ENCODE results near the gene TFDP3.

The TFDP3 gene, protein sequence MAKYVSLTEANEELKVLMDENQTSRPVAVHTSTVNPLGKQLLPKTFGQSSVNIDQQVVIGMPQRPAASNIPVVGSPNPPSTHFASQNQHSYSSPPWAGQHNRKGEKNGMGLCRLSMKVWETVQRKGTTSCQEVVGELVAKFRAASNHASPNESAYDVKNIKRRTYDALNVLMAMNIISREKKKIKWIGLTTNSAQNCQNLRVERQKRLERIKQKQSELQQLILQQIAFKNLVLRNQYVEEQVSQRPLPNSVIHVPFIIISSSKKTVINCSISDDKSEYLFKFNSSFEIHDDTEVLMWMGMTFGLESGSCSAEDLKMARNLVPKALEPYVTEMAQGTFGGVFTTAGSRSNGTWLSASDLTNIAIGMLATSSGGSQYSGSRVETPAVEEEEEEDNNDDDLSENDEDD

DNA sequence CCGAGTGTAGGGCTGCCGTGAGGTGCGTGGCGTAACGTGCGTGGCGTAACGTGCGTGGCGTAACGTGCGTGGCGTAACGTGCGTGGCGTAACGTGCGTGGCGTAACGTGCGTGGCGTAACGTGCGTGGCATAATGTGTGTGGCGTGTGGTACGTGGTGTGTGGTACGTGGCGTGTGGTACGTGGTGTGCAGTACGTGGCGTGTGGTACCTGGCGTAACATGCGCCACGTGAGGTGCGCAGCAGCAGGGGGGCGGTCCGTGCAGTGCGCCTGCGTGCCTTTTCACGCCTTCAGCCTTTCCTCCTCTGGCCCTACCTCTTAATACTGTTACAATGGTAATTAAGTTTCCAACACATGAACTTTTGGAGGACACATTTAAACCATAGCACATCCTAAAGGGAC is at the start of gene TFDP3:
TSS of gene TFDP3 (minus strand) at position 26 of the 400 bp plus-strand sequence. CDS start 95 bp downstream, outside the sequence.
- no peak for DNase-seq (ENCODE audit: low read depth in 2 of 2)

DNA sequence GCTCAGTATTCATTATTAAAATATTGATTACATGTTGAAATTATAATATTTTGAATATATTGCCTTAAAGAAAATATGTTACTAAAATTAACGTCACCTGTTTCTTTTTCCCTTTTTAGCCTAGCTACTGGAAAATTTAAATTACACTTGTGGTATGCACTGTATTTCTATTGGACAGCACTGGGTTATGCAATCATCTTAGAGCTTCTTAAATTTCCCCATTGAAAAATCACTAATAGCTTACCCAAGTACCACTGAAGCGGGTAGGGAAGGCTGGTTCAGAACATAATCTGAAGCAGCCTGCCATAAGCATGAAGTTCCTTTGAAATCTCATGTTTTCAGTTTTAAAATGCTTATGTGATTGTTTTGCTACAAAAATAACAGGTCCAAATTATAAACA is 49.5 kb upstream of the TFDP3 start:
- no peak for DNase-seq (ENCODE audit: low read depth in 2 of 2)

DNA sequence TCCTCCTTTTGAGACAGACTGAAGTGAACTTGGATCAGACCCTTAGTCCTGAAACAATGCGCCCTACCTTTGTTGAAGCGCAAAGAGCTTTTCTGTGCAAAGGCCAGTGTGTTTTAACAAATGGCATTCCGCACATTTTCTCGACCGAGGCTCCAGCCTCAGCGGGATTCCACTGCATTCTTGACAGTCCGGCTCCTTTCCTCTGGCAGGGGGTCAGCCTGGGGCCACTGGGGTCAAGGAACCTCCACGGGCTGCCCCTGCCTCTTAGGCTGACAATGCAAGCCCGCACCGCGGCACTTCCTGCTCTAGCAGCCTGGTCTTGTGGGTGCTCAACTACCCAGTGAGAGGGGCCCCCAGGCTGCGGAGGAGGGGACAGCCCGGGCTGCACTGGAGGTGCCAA is 47.2 kb upstream of the TFDP3 start:
- no peak for DNase-seq (ENCODE audit: low read depth in 2 of 2)

DNA sequence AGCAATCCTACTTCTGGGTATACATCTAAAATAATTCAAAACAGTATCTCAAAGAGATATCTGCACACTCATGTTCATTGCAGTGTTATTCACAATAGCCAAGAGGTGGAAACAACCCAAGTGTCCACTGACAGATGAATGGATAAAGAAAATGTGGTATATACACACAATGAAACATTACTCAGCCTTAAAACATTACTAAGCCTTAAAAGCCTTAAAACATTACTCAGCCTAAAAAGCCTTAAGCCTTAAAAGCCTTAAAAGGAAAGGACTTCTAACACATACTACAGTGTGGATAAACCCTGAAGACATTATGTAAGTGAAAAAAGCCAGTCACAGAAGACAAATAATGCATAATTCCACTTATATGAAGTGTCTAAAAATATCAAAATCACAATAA is 40.3 kb upstream of the TFDP3 start:
- no peak for DNase-seq (ENCODE audit: low read depth in 2 of 2)

DNA sequence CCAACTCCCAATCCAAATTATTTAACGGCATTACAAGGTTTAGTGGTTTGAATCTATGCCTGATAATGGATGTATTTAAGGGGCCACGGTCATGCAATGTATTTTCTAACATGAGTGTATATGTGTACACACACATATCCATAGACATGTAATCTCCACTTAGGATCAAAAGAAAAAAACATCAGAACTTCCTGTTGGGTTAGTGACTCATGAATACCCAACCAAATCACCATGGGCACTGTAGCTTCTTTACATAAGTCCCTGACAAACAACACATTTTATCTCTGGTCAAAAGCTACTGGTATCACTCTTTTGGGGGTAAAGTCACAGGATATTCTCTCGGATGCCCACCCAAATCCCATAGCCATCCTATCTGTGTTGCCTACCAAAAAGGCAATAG is 36.5 kb upstream of the TFDP3 start:
- DNase-seq (ENCODE audit: low read depth in 2 of 2), result no peak

DNA sequence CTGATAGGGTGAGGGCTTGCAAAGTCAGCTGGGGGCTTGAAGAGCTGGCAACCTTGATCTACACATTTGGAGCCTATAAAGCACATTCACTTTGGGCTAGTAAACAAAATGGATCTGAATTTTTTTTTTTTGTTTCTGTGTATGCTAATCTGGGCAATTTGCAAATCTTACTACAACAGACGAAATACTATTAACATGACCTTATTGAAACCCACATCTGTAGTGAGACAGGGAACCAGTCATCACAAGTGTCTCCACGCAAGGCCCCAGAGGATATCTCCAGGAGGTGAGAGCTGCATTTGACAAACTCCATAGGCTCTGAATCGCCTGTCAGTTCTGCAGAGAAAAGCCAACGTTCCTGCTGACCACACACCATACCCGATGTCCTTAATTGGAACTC is 33.0 kb upstream of the TFDP3 start:
- no peak for DNase-seq (ENCODE audit: low read depth in 2 of 2)

DNA sequence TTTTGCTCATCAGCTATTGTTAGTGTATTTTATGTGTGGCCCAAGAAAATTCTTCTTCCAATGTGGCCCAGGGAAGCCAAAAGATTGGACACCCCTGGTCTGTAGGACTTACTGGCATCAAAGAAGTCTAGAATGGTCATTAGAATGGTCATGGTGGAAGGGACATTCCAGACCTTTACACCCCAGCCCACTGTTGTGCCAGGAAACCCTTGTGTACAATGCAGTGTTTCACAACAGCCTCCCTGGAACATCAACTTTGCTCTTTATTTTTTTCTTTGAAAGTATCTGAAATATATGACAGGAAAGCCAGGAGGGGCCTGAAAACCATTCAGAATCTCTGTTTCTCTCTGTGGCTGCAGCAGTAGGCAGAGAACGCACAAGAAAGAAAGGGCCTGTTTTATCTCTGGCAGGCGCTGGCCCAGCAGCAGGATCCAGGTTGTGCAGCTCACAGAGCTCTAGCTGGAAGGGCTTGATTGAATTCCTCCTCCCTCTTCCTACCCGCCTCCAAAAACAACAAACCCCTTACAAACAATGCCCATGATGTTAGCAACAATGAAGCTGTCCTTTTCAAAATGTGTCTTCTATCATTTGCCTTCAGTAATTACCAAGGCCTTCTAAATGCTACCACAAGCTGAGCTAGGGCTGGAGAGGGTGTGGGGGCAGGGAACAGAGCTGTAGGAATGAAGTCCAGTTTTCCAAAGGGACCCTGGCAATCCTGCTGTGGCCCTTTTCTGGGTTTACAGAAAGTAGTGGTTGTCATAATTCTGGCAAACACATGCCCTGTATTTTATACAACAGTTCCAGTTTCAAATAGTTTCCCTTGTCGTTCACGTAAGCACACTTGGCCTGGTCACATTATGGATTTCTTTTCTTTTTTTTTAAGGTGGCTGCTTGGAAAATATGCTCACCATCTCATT is 32.3 kb upstream of the TFDP3 start:
- no peak for DNase-seq (ENCODE audit: low read depth in 2 of 2)

DNA sequence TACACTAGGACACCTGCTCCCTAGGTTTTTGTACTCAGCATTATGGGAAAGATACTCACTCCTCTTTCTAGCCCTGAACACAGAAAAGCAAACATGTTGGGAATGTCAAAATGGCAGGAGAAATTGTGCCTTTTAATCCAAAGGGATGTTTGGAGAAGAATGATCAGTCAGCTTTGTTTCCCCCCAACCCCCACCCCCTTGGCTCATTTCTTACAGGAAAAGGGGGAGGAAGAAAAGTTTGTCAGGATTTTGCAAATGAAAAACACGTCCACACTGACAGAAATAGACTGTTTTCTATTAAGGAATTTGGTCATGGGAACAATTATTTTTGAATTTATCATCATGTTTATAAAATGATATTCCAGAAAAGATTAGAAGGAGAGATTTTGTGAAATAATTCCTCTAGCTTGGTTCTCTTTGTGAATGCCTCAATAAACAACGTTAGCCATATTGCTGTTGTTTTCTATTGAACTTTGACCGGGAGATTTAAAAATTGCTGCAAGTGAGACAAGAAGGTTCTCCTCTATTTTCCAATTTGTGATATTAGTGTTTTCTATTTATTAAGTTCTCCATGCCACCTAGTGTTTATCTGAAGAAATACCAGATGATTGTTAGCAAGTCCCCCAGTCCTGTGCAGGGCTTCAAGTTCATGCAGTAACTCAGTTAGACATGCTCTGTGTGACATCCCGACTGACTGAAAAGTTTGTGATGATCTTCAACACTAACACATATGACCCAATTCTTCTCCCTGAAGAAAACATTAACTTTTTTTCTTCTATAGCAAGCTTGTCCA is 31.3 kb upstream of the TFDP3 start:
- DNase-seq (ENCODE audit: low read depth in 2 of 2), result no peak

DNA sequence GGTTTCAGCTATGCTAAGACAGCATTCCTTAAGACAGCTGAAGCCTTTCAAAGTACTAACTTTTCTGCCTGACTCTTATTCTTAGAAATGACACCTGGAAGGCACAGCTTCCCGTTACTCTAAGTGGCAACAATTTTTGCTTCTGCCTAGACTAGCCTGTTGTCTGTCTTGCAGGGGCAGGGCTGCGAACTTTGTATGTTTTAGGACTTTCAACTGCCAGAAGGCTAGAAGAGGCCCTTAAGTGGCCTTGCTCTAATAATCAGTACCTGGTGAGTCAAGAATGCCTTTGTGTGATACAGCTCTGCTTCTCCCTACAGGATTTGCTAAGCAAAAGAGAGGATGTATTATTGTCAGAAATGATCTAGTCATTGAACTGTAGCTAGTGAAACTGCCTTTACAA is 30.0 kb upstream of the TFDP3 start:
- DNase-seq (ENCODE audit: low read depth in 2 of 2), result no peak

DNA sequence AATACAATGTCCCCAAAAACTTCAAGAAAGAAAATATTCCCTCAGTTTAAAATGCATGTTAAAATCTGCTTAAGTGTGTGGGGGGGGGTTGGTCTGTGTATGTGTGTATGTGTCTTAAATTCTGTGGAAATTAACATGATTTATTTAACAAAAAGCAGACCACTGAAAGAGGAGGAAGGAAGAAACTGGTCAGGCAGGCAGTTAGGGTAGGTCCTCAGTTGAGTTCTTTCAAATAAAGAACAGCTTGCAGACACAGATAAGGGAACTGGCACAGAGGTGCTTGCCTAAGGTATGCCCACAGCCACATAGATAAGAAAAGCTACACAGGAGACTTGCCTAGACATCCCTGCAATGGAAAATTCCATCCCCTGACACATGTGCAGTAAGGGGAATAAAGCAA is 28.8 kb upstream of the TFDP3 start:
- DNase-seq (ENCODE audit: low read depth in 2 of 2), result no peak

DNA sequence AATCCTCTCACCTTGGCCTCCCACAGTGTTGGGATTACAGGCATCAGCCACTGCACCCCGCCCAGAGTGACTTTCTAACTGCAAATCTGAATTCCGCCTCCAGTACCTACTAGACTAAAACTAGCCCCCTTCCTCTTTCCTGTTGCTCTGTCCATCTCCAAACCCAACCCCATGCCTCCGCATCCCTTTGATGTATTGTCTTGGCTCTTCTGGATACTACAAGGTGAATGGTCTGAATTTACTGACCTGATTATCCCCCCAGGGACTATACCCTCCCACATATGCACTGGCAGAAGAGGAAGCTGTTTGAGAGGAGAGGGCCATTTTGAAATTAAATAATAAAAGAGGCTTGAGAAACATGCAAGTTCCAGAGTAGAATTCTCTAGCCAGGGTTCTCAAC is 17.7 kb upstream of the TFDP3 start:
- DNase-seq (ENCODE audit: low read depth in 2 of 2), result no peak

DNA sequence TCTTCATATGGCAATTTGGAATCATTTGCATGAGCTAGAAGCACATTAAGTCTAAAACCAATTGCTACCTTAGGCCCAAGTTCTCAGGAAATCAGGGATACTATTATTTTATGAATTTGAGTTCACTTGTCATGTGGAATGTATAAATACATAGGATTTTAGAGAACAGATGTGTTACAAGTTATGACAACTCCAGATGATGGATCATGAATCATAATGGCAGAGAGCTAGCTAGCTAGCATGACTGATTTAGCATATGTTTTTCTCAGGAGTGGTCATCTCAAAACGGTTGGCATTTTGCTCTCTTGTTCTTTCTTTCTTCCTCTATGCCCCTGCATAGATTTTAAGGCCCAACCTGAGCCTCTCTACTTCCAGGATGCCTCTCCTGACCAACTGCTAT is 14.2 kb upstream of the TFDP3 start:
- DNase-seq (ENCODE audit: low read depth in 2 of 2), result no peak

DNA sequence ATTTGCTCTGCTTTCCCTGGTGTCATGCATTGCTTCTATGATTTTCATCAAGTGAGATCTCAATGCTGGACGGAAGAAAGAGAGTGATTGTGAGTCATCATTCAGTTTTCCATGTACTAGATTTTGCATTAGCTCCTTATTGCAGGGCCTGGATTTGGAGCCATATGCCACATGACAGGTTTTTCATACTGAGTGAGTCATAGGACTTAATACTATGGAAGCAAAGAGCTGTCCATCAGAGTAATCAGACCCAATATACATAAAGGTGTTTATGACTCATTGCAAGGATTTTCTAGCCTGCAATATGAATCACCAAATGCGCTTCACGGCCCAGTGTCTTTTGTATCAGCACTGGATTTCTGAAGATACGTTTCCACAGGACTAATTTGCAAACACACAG is 11.2 kb upstream of the TFDP3 start:
- no peak for DNase-seq (ENCODE audit: low read depth in 2 of 2)

DNA sequence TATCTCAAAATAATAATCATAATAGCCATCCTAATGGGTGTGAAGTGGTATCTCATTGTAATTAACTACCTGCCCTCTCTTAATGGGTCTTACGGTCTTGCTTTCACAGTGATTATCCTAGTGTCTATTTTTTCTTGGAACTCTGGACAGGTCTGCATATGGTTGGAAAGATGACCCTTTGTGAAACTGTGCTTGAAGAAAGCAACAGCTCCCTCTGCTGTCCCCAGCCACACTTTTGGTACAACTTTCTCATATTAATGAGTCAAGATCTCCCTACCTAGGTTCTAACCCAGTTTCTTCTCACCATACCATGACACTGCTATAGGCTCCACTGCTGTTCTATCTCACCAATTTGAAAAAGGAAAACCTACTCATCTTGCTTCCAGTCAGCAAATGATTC is 2.4 kb downstream of the TFDP3 start:
- DNase-seq (ENCODE audit: low read depth in 2 of 2), result no peak

DNA sequence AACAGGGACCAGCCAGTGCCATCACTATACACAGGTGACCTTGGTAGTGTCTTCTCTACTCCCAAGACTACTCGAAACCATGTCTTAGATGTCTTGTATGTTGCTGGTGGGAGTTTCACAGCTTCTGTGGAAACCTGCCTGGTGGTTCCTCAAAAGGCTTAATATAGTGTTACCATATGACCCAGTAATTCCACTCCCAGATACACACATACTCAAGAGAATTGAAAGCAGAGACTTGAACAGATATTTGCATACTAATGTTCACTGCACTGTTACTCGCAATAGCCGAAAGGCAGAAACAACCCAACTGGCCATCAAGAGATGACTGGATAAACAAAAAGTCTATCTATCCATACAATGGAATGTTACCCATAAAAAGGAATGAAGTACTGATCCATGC is 3.1 kb downstream of the TFDP3 start:
- no peak for DNase-seq (ENCODE audit: low read depth in 2 of 2)

DNA sequence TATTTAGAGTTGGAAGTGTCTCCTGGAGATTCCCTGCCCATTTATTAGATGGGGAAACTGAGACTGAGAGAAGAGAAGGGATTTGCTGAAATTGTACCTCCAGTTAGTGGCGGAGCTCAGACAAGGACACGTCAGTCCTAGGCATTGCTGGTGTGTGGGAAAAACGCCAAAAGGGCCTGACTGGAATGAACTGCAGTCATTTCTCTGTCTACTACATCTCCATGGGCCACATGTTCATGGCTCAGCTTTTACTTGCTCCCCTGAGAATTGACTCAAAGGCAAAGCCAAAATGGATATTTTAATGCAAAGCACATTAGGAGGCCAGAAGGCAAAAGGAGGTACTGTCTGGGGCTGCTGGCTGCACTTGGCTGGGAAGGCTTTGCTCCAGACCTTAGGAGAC is 3.9 kb downstream of the TFDP3 start:
- DNase-seq (ENCODE audit: low read depth in 2 of 2), result no peak

DNA sequence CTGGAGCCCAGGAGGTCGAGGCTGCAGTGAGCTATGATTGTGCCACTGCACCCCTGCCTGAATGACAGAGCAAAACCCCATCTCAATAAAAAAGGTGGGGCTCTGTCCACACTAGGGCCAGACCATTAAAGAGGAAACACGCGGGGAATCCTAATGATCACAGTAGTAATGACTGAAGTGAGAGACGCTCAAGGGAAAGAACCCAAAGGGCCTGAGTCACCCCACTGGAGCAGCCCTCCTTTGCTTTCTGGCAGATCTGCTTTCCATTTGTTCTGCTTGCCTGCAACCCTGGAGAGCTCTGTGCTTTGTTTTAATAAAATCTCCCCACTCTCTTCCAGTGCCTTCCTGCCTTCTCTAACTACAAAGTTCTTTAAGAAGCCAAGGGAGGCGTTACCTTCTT is 5.0 kb downstream of the TFDP3 start:
- DNase-seq (ENCODE audit: low read depth in 2 of 2), result no peak

DNA sequence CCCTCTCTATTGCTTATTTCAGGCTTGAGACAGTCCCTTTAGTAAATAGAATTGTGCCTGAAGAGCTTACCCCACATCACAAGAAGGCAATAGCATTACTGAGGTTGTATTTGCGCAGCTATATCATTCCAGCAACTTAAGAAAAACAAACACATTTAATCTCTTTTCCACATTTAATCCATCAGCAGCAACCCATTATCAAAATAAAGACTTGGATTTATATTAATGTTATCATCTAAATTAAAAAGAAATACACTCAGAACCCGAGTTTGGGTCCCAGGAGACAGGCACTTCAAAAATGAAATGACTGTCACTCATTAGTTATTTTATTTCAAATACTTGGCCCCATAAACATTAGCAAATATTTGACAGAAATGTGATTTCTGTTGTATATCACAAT is 10.4 kb downstream of the TFDP3 start:
- DNase-seq (ENCODE audit: low read depth in 2 of 2), result no peak

DNA sequence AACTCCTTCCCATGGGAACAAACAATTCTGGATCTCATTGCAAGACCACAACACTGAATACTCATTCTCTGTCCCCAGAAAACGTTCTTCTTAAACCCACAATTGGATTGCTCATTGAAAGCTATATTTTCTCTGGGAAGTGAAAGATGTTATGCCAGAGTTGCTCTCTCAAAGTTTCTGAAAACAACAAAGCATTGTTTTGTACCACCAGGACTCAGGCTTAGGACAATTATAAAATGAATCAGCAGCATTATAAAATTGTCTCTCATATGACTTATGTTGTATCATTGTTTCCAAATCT is 26.5 kb downstream of the TFDP3 start:
- DNase-seq (ENCODE audit: low read depth in 2 of 2), result no peak

DNA sequence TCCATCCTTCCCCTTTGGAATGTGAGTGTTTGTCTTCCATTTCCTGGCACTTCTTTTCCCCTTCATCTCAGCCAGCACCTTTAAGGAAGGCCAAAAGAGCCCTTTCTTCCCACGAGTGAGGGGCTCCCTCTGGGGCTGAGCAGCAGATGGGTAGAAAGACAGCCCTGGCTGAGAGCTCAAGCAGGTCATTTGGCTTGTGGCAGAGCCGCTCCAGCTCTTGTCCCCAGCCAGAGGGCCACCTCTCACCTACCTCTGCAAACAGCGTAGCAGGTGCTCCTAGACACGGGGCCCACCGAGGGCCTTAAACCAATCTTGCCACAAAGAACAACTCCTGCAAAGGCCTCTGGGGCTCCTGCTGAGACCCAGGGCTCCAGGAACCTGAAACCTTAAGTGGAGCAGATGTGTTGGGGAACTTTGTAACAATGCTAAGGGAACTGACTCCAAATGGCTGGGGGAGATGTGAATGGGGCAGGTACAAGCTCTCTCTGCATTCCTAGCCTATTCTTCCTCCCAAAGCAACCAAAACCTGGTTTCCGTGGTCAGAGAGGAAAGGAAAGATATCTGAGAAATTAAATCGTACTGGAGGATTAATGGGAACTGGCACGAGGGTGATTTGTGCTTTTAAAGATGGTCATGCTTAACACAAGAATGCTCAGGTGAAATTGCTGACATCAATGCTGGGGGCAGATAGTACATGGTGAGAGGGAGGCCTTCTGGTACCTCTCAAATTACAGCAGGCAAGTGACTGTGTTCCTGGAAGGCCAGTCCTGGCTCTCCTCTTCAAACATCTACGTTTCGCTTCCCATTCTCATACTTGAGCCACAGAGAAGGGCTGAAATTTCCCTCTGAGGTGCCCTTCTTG is 27.0 kb downstream of the TFDP3 start:
- no peak for DNase-seq (ENCODE audit: low read depth in 2 of 2)

DNA sequence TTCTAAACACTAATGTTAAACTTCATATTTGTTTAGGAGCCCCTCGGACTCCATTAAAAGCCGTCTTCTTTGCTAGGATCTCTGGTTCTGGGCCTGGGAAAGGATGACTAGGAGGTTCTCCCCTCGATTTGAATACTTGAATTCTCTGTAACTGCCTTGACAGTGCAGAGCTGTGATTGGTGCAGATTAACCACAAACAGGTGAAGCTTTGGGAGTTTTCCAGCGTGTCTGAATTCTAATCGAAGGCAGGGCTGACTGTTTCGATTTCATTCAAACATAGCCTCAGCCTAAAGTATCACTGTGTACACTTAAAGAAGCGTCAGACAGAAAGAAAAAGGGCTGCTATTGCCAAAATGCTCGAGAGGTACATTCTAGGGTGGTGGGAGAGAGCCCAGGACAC is 29.0 kb downstream of the TFDP3 start:
- no peak for DNase-seq (ENCODE audit: low read depth in 2 of 2)

DNA sequence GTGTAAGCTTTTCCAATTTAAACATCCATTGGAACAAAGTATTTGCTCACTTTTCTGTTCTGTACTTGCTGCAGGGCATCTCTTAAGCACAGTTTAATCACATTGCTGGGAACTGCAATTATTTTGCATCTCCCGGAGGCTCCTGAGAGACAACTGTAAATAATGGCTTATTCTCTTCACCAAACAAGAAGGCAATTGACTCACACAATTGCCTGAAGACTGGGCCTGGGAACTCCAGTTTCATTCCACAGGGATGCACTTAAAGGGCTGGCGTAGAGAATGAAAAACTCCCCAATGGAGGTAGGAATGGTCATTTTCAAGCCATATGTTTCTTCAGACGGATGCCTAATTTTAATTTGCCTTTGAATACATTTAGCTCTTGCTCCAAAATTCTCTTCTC is 29.5 kb downstream of the TFDP3 start:
- no peak for DNase-seq (ENCODE audit: low read depth in 2 of 2)
